ENCODE data around the gene MSH2. TPM values are rescaled to one million over a fixed set of nuclear protein-coding genes. Genes with fewer than 3 reads are reported as not detected.

The MSH2 gene
- total and polyA plus RNA-seq, 2 of the 13 experiments (the other 11 are each of a cell fraction or from before 2014, with no cell fraction given), result 19.9 to 76.3 TPM

- TF ChIP-seq MLXIP (CRISPR knock-in tag; IDR thresholded peaks at IDR 0.05; ENCODE audit: borderline replicate concordance) (no peak), ZNF761 (CRISPR knock-in tag; conservative IDR thresholded peaks at IDR 0.05) (no peak), ZNF558 (CRISPR knock-in tag; IDR thresholded peaks at IDR 0.05; ENCODE audit: borderline replicate concordance) (no peak), REL (CRISPR knock-in tag; conservative IDR thresholded peaks at IDR 0.05) (no peak), MEIS1 (CRISPR knock-in tag; IDR thresholded peaks at IDR 0.05; ENCODE audit: borderline replicate concordance) (no peak), GMEB2 (CRISPR knock-in tag; IDR thresholded peaks at IDR 0.05; ENCODE audit: low read depth) (no peak), ZNF589 (CRISPR knock-in tag; conservative IDR thresholded peaks at IDR 0.05) (no peak), ZNF331 (CRISPR knock-in tag; IDR thresholded peaks at IDR 0.05) (0 out of 2 replicates have a peak, but pooled peaks have one; percentile 11), SKIL (CRISPR knock-in tag; IDR thresholded peaks at IDR 0.05; ENCODE audit: borderline replicate concordance) (0 out of 2 replicates have a peak, but pooled peaks have one; percentile 68), ZNF225 (CRISPR knock-in tag; IDR thresholded peaks at IDR 0.05) (0 out of 2 replicates have a peak, but pooled peaks have one; percentile 36), USF2 (IDR thresholded peaks at IDR 0.05; ENCODE audit: low read depth, low read length) (no peak), USF2 (CRISPR knock-in tag; IDR thresholded peaks at IDR 0.05; ENCODE audit: borderline replicate concordance) (no peak), ZSCAN29 (CRISPR knock-in tag; conservative IDR thresholded peaks at IDR 0.05) (no peak), FOXK1 (CRISPR knock-in tag; IDR thresholded peaks at IDR 0.05; ENCODE audit: borderline replicate concordance, low read depth) (peak; percentile 68; the same call in 1 of the 2 replicates), CC2D1A (CRISPR knock-in tag; IDR thresholded peaks at IDR 0.05) (no peak), STAG1 (CRISPR knock-in tag; IDR thresholded peaks at IDR 0.05) (no peak), ZBTB1 (CRISPR knock-in tag; IDR thresholded peaks at IDR 0.05; ENCODE audit: borderline replicate concordance) (no peak)
Observed at GRCh38 chr2:47354013-47354847, 48.7 kb upstream of the MSH2 start (continued).
